ENCODE results near the gene CEP128.

DNA sequence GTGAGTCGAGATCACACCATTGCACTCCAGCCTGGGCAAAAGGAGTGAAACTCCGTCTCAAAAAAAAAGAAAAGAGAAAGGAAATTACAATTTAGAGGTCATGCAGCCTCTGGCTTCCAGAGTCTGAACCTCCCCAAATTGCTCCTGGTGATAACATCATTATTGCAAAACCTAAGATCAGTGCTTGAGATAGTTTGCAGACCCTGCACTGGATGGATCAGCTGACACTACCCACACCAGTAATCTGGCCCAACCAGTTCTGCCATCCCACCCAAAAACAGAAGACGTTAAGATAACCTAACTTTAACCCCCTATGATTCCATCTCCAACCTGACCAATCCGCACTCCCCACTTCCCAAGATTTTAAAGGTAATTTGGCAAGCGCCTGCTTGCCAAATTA is 376.5 kb downstream of the CEP128 start:
- TF ChIP-seq, protein P1, sequence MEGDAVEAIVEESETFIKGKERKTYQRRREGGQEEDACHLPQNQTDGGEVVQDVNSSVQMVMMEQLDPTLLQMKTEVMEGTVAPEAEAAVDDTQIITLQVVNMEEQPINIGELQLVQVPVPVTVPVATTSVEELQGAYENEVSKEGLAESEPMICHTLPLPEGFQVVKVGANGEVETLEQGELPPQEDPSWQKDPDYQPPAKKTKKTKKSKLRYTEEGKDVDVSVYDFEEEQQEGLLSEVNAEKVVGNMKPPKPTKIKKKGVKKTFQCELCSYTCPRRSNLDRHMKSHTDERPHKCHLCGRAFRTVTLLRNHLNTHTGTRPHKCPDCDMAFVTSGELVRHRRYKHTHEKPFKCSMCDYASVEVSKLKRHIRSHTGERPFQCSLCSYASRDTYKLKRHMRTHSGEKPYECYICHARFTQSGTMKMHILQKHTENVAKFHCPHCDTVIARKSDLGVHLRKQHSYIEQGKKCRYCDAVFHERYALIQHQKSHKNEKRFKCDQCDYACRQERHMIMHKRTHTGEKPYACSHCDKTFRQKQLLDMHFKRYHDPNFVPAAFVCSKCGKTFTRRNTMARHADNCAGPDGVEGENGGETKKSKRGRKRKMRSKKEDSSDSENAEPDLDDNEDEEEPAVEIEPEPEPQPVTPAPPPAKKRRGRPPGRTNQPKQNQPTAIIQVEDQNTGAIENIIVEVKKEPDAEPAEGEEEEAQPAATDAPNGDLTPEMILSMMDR (conservative IDR thresholded peaks at IDR 0.05): no peak
- TF ChIP-seq EZH2 (IDR thresholded peaks at IDR 0.05; ENCODE audit: low read depth): no peak

Measured in PC-9 (cell line).